Activated CD4-positive, alpha-beta memory T cell treated with anti-CD3 and anti-CD28 coated beads for 36 hours (primary cell): ENCODE measurements around the gene ENDOV. TPM values are rescaled to one million over a fixed set of nuclear protein-coding genes. Genes with fewer than 3 reads are reported as not detected.
"Not testable (repeated sequence)": the region's sequence is repeated elsewhere in the genome, so short reads cannot be mapped to it uniquely, and the experiment has no call there.

Source experiments
- CTCF ChIA-PET: fragments of 350-600 bp; sonication (Branson Sonifier 250); formaldehyde crosslinking; loops from one replicate; lab custom pipeline; 2021; ENCODE audit warnings: antibody characterized with exemption, inconsistent platforms; lab: Charles Lee
- POLR2A ChIA-PET: fragments of 350-600 bp; sonication (Branson Sonifier 250); formaldehyde crosslinking; loops from one replicate; lab custom pipeline; 2021; ENCODE audit warnings: antibody characterized with exemption; lab: Charles Lee
- DNase-seq: peaks from one replicate; pipeline ENCODE4 v3.0.0-alpha.2; 2020
- H3K27ac Mint-ChIP-seq: one replicate; pipeline ENCODE4 v1.8.0; 2021; ENCODE audit warnings: mixed read lengths
- H3K27me3 Mint-ChIP-seq: one replicate; pipeline ENCODE4 v1.8.0; 2021; ENCODE audit warnings: mixed read lengths
- H3K36me3 Mint-ChIP-seq: one replicate; pipeline ENCODE4 v1.8.0; 2021; ENCODE audit warnings: mixed read lengths
- H3K4me1 Mint-ChIP-seq: one replicate; pipeline ENCODE4 v1.8.0; 2021; ENCODE audit warnings: low read depth, mixed read lengths
- H3K4me3 Mint-ChIP-seq: one replicate; pipeline ENCODE4 v1.8.0; 2021; ENCODE audit warnings: mild to moderate bottlenecking, mixed read lengths
- H3K9me3 Mint-ChIP-seq: one replicate; pipeline ENCODE4 v1.8.0; 2021; ENCODE audit warnings: mixed read lengths
- intact Hi-C: fragments of 100-400 bp; cut with micrococcal nuclease; formaldehyde crosslinking; loops from one replicate; pipeline ENCODE4 v1.15.1; 2023
- total RNA-seq, 2 experiments: library from RNA; stranded (reverse); gene quantifications; one replicate each; pipeline ENCODE4 v1.2.3, GENCODE V29; 2021

The ENDOV gene
- total RNA-seq, 2 experiments from 2014 or later, result 16.1 to 16.3 TPM

DNA sequence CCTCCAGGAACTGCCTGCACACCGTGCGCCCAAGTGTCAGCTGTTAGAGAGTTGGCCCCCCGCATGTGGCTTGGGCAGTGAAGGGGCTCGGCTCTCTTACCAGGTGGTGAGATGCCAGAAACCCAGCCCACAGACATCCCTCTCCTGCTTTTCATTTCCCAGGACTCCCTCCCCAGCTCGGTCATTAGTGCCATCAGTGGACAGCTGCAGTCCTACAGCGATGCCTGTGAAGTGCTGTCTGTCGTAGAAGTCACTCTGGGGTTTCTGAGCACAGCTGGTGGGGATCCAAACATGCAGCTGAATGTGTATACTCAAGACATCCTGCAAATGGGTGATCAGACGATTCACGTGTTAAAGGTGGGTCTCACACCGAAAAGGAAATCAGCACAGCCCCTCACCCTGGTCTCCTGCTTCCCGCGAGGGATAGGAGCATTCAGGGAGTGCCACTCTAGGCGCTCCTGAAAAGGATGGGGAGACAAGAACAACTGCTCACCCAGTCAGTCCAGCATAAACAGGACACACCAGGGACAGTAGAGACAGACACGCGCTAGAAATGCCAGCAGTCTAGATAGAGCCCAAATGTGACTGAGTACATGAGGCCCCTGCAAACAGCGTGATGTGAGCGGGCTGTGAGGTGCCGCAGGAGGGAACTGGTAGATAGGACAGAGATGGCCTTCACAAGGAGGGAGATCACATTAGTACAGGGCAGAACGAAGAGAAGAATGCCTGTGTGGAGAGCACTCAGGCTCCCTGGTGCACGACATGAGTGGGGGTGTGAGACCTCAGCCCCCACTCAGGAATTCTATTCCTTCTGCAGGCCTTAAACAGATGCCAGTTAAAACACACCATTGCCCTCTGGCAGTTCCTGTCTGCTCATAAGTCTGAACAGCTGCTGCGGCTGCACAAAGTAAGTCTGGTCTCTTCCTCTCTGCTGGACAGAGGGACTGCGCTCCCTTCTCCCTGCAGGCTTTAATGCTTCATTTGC is 25.7 kb upstream of the ENDOV start:
- no peak for DNase-seq
- Mint-ChIP-seq H3K9me3 (no peaks in the 10 kb centered on the region), H3K27me3 (no peaks in the 10 kb centered on the region), H3K4me1 (no peaks in the 10 kb centered on the region), H3K36me3 (peaks cover 69% of the 10 kb centered on the region), H3K4me3 (no peak overlapping the region), H3K27ac (peak overlapping the region; percentile 3)
- intact Hi-C loops, result no loop called here
- POLR2A ChIA-PET, result no interaction called here
- CTCF ChIA-PET, result no interaction called here

DNA sequence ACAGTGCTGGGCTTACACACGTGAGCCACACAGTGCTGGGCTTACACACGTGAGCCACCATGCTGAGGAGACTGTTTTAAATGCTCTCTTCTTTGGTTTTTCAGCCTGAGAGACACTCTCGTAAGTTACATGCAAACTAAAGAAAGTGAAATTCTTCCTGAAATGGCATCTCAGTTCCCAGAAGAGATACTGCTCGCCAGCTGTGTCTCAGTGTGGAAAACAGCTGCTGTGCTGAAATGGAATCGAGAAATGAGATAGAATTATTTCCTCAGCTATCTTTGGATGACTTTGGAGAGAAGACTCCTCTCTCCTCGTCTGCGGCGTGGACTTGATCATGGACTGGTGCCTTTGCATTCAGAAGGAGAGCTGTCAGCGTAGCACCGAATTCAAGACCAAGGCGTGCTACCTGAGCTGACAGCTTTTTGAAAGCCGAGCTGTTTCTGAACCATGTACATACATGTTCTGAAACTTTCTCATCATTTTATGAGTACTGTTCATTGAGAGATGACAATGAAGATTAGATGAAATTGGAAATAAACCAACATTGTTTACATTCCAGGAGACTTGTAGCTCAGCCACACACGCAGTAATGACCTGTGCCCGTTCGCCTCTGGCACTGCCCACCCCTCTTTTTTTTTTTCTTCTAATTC is 21.6 kb upstream of the ENDOV start:
- H3K4me1 Mint-ChIP-seq, result peaks cover 2% of the 10 kb centered on the region
- H3K4me3 Mint-ChIP-seq, result no peak overlapping the region

DNA sequence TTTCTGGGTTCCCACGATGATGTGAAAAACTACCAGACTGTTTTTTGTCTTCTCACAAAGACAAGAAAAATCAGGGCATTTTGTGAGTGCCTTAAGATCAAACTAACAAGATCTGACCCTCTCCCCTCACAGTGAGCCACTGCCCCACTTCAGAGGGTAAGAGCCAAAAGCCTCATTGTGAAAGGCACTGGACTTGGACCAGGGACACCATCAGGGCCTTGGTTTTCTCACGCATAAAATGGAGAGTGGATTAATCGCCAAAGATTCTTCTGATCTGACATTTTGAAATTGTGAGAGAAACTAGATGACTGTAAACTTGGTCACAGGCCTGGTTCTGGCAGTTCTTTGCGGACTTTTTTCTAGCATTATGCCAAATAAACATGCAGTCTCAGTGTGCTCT is 21.0 kb upstream of the ENDOV start:
- peak overlapping the region; percentile 8 for H3K27ac Mint-ChIP-seq
- H3K4me1 Mint-ChIP-seq, result peaks cover 2% of the 10 kb centered on the region
- ChIA-PET POLR2A (no interaction called here), CTCF (no interaction called here)
- no peaks in the 10 kb centered on the region for H3K27me3 Mint-ChIP-seq
- H3K9me3 Mint-ChIP-seq, result no peaks in the 10 kb centered on the region
- H3K36me3 Mint-ChIP-seq, result peaks cover 38% of the 10 kb centered on the region
- no peak for DNase-seq
- intact Hi-C loops, result no loop called here
- H3K4me3 Mint-ChIP-seq, result no peak overlapping the region

More for the DNA sequence above, 21.6 kb upstream of the ENDOV start:
- ChIA-PET CTCF (no interaction called here), POLR2A (no interaction called here)
- H3K36me3 Mint-ChIP-seq, result peaks cover 44% of the 10 kb centered on the region
- intact Hi-C loops, result no loop called here
- H3K27me3 Mint-ChIP-seq, result no peaks in the 10 kb centered on the region
- no peak for DNase-seq
- H3K9me3 Mint-ChIP-seq, result no peaks in the 10 kb centered on the region
- H3K27ac Mint-ChIP-seq, result no peak overlapping the region

DNA sequence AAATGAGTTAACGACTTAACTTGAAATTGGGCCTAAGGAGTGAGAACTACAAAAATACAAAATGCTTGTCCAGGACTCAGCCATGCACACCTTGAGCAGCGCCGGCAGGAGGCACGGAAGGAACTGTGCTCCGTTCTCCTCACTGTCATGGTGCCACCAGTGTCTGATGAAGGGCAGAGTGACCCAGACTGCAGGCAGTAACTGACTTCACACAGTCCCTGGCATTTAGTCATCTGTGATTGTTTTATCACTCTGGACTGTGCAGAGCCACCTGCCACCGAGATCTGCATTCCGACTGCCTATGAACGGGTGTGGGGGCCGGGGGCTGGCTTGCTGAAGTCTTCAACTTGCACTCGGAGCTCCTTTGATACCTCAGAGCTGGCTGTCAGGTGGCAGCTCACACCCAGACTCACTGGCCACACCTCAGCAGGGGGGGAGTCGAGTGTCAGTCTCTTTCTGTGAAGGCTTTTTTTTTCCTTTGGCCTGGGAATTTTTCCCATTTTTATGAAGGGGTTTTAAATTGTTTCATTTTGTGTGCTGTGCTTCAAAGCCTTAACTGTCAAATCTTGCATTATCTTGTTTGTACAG is 20.2 kb upstream of the ENDOV start:
- DNase-seq, result no peak
- CTCF ChIA-PET, result interaction anchor here (0.7 kb wide), 1 partner anchor 1090 kb away, joined by 3 read pairs; no protein-coding TSS in a partner anchor
- POLR2A ChIA-PET, result no interaction called here

DNA sequence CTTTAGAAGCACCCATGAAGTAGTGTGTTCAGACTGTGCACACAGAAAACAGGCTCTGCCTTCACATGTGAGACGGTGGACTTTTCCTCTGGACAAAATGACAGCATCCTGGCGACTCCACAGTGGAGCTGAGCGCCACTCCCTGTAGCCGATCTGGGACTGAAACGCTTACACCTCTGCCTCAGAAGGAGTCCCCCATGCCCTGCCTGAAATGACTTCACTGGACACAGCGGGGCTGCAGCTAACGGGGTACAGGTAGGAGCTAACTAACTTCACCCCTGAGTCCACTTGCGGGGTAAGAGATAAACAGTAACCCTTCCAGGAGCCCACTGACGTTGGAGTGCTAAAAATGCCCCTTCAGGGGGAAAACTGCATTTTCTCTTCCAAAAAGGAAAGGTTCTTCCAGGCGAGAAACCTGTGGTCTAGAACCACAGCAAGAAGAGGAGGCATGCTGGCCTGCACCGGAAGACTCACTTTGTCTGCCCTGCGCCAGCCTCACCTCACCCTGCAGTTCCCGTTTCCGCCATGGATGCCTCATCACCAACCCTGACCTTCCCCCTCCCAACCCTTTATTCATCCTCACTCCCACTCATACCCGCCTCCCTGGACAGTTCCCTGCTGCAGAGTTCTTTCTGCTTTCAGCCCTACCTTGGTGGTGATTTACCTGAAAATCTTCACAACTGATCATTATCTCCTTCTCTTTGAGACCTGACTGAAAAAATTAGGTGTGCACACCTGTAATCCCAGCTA is 19.4 kb upstream of the ENDOV start:
- Mint-ChIP-seq H3K4me1 (peaks cover 2% of the 10 kb centered on the region), H3K27me3 (no peaks in the 10 kb centered on the region), H3K4me3 (no peak overlapping the region), H3K36me3 (peaks cover 26% of the 10 kb centered on the region), H3K9me3 (no peaks in the 10 kb centered on the region), H3K27ac (no peak overlapping the region)
- POLR2A ChIA-PET, result no interaction called here
- CTCF ChIA-PET, result no interaction called here
- peak; percentile 26 for DNase-seq
- intact Hi-C loops, result no loop called here

More for the DNA sequence above, 20.2 kb upstream of the ENDOV start:
- H3K4me3 Mint-ChIP-seq, result no peak overlapping the region
- H3K27me3 Mint-ChIP-seq, result no peaks in the 10 kb centered on the region
- peaks cover 2% of the 10 kb centered on the region for H3K4me1 Mint-ChIP-seq
- peak overlapping the region; percentile 8 for H3K27ac Mint-ChIP-seq
- no peaks in the 10 kb centered on the region for H3K9me3 Mint-ChIP-seq
- peaks cover 33% of the 10 kb centered on the region for H3K36me3 Mint-ChIP-seq
- intact Hi-C loops, result no loop called here

DNA sequence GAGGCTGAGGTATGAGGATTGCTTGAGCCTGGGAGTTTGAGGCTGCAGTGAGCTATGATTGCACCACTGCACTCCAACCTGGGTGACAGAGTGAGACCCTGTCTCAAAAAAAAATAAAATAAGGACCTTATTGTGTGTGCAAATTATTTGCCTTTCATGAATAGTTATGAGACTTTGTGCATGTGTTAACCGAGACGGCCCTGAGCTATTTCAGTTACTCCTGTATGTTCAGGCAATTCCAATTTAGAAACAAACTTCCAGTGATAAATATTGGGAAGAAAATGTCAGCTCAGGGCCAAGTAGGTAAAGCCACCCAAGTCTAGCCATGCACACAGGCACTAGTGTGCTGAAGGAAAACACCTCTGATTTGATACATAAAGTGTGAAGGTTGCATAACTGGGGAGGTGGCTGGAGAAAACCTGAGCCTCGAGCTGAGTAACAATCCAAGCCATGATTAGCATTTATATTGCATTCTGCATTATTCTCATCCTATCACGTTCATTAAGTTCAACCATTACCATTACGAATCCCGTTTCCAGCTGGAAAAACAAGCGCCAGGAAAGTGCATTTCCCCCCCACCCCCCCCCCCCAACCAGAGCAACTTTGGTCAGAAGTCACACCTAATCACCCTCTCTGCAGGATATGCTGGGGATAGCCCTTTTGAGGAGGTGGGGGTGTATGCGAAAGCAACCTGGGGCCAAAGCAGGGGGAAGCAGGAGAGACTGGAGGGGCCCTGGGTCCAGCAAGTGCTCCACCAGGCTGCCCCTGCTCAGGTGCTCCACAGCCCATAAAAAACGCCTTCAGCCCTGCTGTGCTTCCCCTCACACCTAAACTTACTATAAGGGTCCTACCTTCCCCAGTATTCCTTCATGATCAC is 18.6 kb upstream of the ENDOV start:
- Mint-ChIP-seq H3K9me3 (no peaks in the 10 kb centered on the region), H3K4me3 (no peak overlapping the region), H3K36me3 (peaks cover 22% of the 10 kb centered on the region), H3K27ac (peak overlapping the region; percentile 43), H3K4me1 (peaks cover 2% of the 10 kb centered on the region), H3K27me3 (no peaks in the 10 kb centered on the region)
- CTCF ChIA-PET, result no interaction called here
- intact Hi-C loops, result no loop called here
- no peak for DNase-seq
- POLR2A ChIA-PET, result no interaction called here

DNA sequence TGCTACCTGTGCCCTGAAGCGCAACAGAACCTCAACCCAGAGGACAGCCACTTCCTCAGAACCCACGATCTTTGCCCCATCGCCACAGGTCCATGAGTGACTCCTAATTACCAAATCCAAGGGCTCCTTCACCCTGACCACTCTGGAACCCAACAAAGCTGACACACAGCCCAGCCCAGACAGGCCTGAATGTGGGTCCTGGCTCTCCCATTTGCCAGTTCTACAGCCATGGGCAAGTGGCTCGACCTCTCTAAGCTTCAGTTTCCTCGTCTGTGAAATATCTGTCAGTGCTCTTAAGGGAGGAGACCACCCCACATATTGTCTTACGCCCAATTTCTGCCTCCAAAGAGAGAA is 18.0 kb upstream of the ENDOV start:
- H3K27ac Mint-ChIP-seq, result peak overlapping the region; percentile 43

DNA sequence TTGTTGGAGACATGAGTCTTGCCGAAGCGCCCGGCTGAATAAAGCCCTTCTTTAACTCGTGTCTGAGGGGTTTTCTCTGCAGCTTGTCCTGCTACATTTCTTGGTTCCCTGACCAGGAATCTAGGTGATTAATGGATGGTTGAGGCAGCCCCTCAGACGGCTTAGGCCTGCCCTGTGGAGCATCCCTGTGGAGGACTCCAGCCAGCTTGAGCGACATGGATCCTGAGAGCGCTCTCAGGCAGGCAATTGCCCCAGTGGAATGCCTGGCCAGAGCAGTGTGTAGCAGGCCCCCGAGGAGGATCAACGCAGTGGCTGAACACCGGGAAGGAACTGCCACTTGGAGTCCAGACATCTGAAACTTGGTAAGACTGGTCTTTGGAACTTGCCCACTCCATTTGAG is 17.3 kb upstream of the ENDOV start:
- H3K9me3 Mint-ChIP-seq, result no peaks in the 10 kb centered on the region
- no peak for DNase-seq

More for the DNA sequence above, 18.0 kb upstream of the ENDOV start:
- no peaks in the 10 kb centered on the region for H3K27me3 Mint-ChIP-seq
- POLR2A ChIA-PET, result no interaction called here
- H3K36me3 Mint-ChIP-seq, result peaks cover 18% of the 10 kb centered on the region
- intact Hi-C loops, result no loop called here
- DNase-seq, result no peak
- CTCF ChIA-PET, result no interaction called here
- peaks cover 2% of the 10 kb centered on the region for H3K4me1 Mint-ChIP-seq
- no peaks in the 10 kb centered on the region for H3K9me3 Mint-ChIP-seq
- no peak overlapping the region for H3K4me3 Mint-ChIP-seq

DNA sequence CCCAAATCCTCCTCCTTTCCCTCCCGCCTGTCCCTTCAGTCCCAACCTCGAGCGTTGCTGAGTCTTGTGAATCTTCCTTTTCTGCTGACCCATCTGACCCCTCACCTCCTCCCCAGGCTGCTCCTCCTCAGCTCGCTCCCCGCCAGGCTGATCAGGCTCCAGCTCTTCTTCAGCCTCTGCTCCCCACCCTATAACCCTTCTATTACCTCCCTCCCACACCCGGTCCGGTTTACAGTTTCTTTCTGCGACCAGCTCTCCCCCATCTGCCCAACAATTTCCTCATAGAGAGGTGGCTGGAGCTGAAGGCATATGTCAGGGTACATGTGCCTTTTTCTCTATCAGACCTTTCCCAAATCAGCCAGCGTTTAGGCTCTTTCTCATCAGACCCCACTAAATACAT is 13.9 kb upstream of the ENDOV start:
- H3K9me3 Mint-ChIP-seq, H3K27ac Mint-ChIP-seq, DNase-seq, H3K4me3 Mint-ChIP-seq, H3K4me1 Mint-ChIP-seq, intact Hi-C loops, H3K36me3 Mint-ChIP-seq, CTCF ChIA-PET, H3K27me3 Mint-ChIP-seq: not testable (repeated sequence)
- POLR2A ChIA-PET, result interaction anchor here (1.0 kb wide), 1 partner anchor 13 kb away, joined by 3 read pairs; no protein-coding TSS in a partner anchor

More for the DNA sequence above, 17.3 kb upstream of the ENDOV start:
- Mint-ChIP-seq H3K4me1 (peaks cover 2% of the 10 kb centered on the region), H3K27ac (no peak overlapping the region), H3K4me3 (no peak overlapping the region), H3K36me3 (peaks cover 16% of the 10 kb centered on the region), H3K27me3 (no peaks in the 10 kb centered on the region)
- intact Hi-C loops, result no loop called here
- CTCF ChIA-PET, result no interaction called here
- POLR2A ChIA-PET, result no interaction called here

DNA sequence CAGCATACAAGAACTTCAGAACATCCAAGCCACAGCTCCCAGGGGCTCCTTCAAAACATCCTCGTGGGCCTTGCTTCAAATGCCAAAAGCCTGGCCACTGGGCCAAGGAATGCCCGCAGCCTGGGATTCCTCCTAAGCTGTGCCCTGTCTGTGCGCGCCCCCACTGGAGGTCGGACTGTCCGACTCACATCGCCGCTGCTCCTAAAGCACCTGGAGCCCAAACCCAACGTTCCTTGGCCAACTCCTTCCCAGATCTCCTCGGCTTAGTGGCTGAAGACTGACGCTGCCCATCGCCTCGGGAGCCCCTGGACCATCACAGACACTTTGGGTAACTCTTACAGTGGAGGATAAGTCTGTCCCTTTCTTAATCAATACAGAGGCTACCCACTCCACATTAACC is 12.9 kb upstream of the ENDOV start:
- H3K4me3 Mint-ChIP-seq, H3K4me1 Mint-ChIP-seq, CTCF ChIA-PET, H3K9me3 Mint-ChIP-seq, H3K27me3 Mint-ChIP-seq, H3K36me3 Mint-ChIP-seq, intact Hi-C loops, DNase-seq, H3K27ac Mint-ChIP-seq: not testable (repeated sequence)
- POLR2A ChIA-PET, result interaction anchor here (1.0 kb wide), 1 partner anchor 12 kb away, joined by 3 read pairs; no protein-coding TSS in a partner anchor

DNA sequence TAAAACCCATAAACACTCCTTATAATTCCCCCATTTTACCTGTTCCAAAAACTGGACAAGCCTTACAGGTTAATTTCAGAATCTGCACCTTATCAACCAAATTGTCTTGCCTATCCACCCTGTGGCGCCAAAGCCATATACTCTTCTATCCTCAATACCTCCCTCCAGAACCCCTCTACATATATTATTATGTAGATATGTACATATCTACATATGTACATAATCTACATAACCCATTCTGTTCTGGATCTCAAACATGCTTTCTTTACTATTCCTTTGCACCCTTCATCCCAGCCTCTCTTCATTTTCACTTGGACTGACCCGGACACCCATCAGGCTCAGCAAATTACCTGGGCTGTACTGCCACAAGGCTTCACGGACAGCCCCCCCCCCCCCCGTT is 12.0 kb upstream of the ENDOV start:
- Mint-ChIP-seq H3K27me3 (no peaks in the 10 kb centered on the region), H3K27ac (no peak overlapping the region), H3K9me3 (no peaks in the 10 kb centered on the region), H3K36me3 (no peaks in the 10 kb centered on the region), H3K4me3 (no peak overlapping the region), H3K4me1 (no peaks in the 10 kb centered on the region)
- ChIA-PET POLR2A (no interaction called here), CTCF (no interaction called here)
- no peak for DNase-seq
- intact Hi-C loops, result no loop called here
